OCI-LY1 (cell line): ENCODE data around the gene SLMAP.

Experiments
- H2AFZ ChIP-seq: fragments of 200-600 bp; sonication (generic), shearing (Covaris generic); 2 replicates; pipeline ENCODE4 v1.6.0; 2014; ENCODE audit warnings: antibody characterized with exemption, mild to moderate bottlenecking, low read length
- H3F3A ChIP-seq: fragments of 200-600 bp; sonication (generic), shearing (Covaris generic); 2 replicates; pipeline ENCODE4 v1.6.0; 2014; ENCODE audit warnings: mild to moderate bottlenecking, antibody characterized with exemption, low read length, moderate library complexity; ENCODE audit not compliant: insufficient read depth
- H3K27ac ChIP-seq: fragments of 200-600 bp; sonication (generic); 2 replicates; pipeline ENCODE4 v1.5.1; 2014; ENCODE audit warnings: low read length, mixed run types, mild to moderate bottlenecking, low read depth; ENCODE audit not compliant: poor library complexity, severe bottlenecking
- H3K27me3 ChIP-seq: fragments of 200-600 bp; sonication (generic); 2 replicates; pipeline ENCODE4 v1.6.0; 2014; ENCODE audit warnings: antibody characterized with exemption, mild to moderate bottlenecking, low read length, moderate library complexity; ENCODE audit not compliant: insufficient read depth
- H3K36me3 ChIP-seq: fragments of 200-600 bp; sonication (generic); 2 replicates; pipeline ENCODE4 v1.6.1; 2014; ENCODE audit warnings: mild to moderate bottlenecking, antibody characterized with exemption, low read length, moderate library complexity, mixed read lengths; ENCODE audit not compliant: insufficient read depth
- H3K4me1 ChIP-seq: fragments of 200-600 bp; sonication (generic); 2 replicates; pipeline ENCODE4 v1.5.1; 2014; ENCODE audit warnings: mild to moderate bottlenecking, low read length, moderate library complexity; ENCODE audit not compliant: insufficient read depth, severe bottlenecking
- H3K4me2 ChIP-seq: fragments of 200-600 bp; sonication (generic), shearing (Covaris generic); 2 replicates; pipeline ENCODE4 v1.6.1; 2014; ENCODE audit warnings: low read length
- H3K4me3 ChIP-seq: fragments of 200-600 bp; sonication (generic); 2 replicates; pipeline ENCODE4 v1.5.1; 2014; ENCODE audit warnings: low read length, low read depth, mild to moderate bottlenecking, mixed read lengths; ENCODE audit not compliant: poor library complexity, severe bottlenecking
- H3K79me2 ChIP-seq: fragments of 200-600 bp; shearing (Covaris generic); 2 replicates; pipeline ENCODE4 v1.6.1; 2016; ENCODE audit warnings: mixed run types, low read length, mixed read lengths; ENCODE audit not compliant: insufficient read depth
- H3K9ac ChIP-seq: fragments of 200-600 bp; sonication (generic), shearing (Covaris generic); 2 replicates; pipeline ENCODE4 v1.6.1; 2014; ENCODE audit warnings: mild to moderate bottlenecking, low read length, mixed read lengths
- H3K9me2 ChIP-seq: fragments of 200-600 bp; sonication (generic), shearing (Covaris generic); 2 replicates; pipeline ENCODE4 v1.6.1; 2014; ENCODE audit warnings: low read depth, mild to moderate bottlenecking, low read length, mixed read lengths
- H3K9me3 ChIP-seq: fragments of 200-600 bp; shearing (Covaris generic); 2 replicates; pipeline ENCODE4 v1.6.1; 2014; ENCODE audit warnings: low read length, mixed read lengths
- H4K20me1 ChIP-seq: fragments of 200-600 bp; sonication (generic), shearing (Covaris generic); 2 replicates; pipeline ENCODE4 v1.6.0; 2016; ENCODE audit warnings: mild to moderate bottlenecking, low read length; ENCODE audit not compliant: insufficient read depth
- EZH2 ChIP-seq: fragments of 200-600 bp; sonication (generic), shearing (Covaris generic); IDR thresholded peaks from 2 replicates; pipeline ENCODE4 v1.8.0; 2017; ENCODE audit warnings: borderline replicate concordance, mixed run types, mild to moderate bottlenecking, antibody characterized with exemption, low read length, moderate library complexity, mixed read lengths
- TF ChIP-seq, protein P1 (sequence below): fragments of 200-600 bp; sonication (generic), shearing (Covaris generic); IDR thresholded peaks from 2 replicates; pipeline ENCODE4 v1.5.1; 2017; ENCODE audit warnings: mild to moderate bottlenecking, antibody characterized with exemption, low read length, moderate library complexity, mixed read lengths

SLMAP gene

DNA sequence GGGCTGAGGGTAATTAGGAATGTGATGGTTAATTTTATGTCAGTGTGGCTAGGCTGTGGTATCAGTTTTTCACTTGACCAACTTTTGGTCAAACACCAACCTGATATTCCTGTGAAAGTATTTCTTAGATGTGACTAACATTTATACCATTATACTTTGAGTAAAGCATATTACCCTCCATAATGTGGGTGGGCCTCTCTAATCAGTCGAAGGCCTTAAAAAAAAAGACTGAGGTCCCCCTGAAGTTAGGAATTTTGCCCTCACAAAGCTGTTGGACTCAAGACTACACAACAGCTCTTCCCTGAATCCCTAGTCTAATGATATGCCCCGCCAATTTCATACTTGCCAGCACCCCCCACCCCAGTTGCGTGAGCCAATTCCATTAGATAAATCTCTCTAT, 12.5 kb downstream of the SLMAP start:
- H3K4me2 ChIP-seq: no peak overlapping the region
- TF ChIP-seq, protein P1, sequence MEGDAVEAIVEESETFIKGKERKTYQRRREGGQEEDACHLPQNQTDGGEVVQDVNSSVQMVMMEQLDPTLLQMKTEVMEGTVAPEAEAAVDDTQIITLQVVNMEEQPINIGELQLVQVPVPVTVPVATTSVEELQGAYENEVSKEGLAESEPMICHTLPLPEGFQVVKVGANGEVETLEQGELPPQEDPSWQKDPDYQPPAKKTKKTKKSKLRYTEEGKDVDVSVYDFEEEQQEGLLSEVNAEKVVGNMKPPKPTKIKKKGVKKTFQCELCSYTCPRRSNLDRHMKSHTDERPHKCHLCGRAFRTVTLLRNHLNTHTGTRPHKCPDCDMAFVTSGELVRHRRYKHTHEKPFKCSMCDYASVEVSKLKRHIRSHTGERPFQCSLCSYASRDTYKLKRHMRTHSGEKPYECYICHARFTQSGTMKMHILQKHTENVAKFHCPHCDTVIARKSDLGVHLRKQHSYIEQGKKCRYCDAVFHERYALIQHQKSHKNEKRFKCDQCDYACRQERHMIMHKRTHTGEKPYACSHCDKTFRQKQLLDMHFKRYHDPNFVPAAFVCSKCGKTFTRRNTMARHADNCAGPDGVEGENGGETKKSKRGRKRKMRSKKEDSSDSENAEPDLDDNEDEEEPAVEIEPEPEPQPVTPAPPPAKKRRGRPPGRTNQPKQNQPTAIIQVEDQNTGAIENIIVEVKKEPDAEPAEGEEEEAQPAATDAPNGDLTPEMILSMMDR: no peak
- no peak for TF ChIP-seq EZH2
- no peaks in the 10 kb centered on the region for H3F3A ChIP-seq
- no peaks in the 10 kb centered on the region for H3K9me2 ChIP-seq
- no peak overlapping the region for H2AFZ ChIP-seq
- no peaks in the 10 kb centered on the region for H3K9me3 ChIP-seq
- H3K36me3 ChIP-seq: peaks cover 38% of the 10 kb centered on the region
- H3K4me1 ChIP-seq: no peaks in the 10 kb centered on the region
- H3K27me3 ChIP-seq: no peaks in the 10 kb centered on the region
- H3K27ac ChIP-seq: no peak overlapping the region
- no peak overlapping the region for H3K4me3 ChIP-seq
- no peaks in the 10 kb centered on the region for H4K20me1 ChIP-seq
- peaks cover 87% of the 10 kb centered on the region for H3K79me2 ChIP-seq
- H3K9ac ChIP-seq: no peak overlapping the region

DNA sequence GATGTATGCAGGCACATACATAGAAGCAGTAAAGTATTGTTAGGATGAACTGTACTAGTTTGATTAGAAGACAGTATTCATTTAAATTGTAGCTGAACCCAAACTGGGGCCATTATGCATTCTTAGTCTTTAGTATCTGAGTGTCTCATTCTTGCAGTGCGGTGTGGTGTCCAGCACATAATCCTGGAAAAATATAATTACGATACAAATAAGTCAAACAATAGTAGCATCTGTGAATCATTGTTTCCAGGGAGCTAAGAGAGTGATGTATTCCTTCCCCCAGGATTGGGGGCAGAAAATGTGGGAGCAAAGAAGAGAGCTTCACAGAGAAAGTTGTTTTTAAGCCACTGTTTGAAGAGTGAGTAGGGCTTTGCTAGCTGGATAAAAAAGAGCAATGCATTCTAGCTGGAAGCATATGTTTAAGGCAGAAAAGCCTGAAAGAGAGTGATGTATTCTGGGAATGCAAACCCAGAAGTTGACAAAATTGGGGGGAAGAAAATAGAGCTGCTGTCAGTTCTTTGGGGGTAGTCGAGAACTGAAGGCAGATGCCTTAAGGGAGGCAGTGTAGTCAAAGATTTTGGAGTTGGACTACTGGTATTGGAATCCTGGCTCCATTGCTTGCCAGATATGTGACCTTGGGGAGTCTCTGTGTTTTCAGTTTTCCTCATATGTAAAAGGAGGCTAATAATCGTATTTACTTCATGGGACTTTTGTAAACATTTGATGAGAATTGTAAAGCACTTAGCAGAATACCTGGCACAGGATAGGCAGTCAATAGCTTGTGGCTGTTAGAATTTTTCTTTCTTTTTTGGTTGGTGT, 14.1 kb downstream of the SLMAP start:
- H3K4me1 ChIP-seq: no peaks in the 10 kb centered on the region
- peaks cover 82% of the 10 kb centered on the region for H3K79me2 ChIP-seq
- H2AFZ ChIP-seq: no peak overlapping the region
- H3K4me3 ChIP-seq: no peak overlapping the region
- no peaks in the 10 kb centered on the region for H3K27me3 ChIP-seq
- H3K9ac ChIP-seq: no peak overlapping the region
- no peak for TF ChIP-seq EZH2
- TF ChIP-seq, protein P1: no peak
- peaks cover 26% of the 10 kb centered on the region for H3K36me3 ChIP-seq
- no peaks in the 10 kb centered on the region for H4K20me1 ChIP-seq
- H3K9me3 ChIP-seq: no peaks in the 10 kb centered on the region
- no peak overlapping the region for H3K27ac ChIP-seq
- no peaks in the 10 kb centered on the region for H3K9me2 ChIP-seq
- H3K4me2 ChIP-seq: no peak overlapping the region
- no peaks in the 10 kb centered on the region for H3F3A ChIP-seq

DNA sequence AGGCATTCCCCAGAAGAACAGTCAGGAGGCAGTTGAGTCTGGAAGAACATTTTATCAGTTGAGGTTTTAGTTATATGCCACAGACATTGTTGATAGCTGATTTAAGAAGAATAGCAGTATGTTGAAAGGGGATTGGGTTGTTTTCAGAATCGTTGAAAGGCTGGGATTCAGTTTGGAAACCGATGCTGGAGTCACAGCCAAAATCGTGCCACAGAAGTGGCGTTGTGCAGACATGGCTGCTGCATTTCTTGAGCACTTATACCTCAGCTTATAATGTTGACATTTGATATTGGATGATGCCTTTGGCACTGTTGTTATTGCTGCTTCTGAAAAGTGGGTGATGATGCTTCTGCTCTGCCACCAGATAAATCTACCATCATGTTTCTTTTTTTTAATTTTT, 16.1 kb downstream of the SLMAP start:
- Histone ChIP-seq H3K9me3 (no peaks in the 10 kb centered on the region), H3K27ac (no peak overlapping the region), H4K20me1 (no peaks in the 10 kb centered on the region), H3K79me2 (peaks cover 79% of the 10 kb centered on the region), H3K36me3 (peaks cover 17% of the 10 kb centered on the region), H2AFZ (no peak overlapping the region), H3K27me3 (no peaks in the 10 kb centered on the region), H3K4me3 (no peak overlapping the region), H3K9ac (no peak overlapping the region), H3K4me1 (no peaks in the 10 kb centered on the region), H3K4me2 (no peak overlapping the region), H3K9me2 (no peaks in the 10 kb centered on the region), H3F3A (no peaks in the 10 kb centered on the region)
- TF ChIP-seq, protein P1: no peak
- TF ChIP-seq EZH2: no peak
